ENCODE data around the gene TEKT5.
"Not testable (repeated sequence)": the region's sequence is repeated elsewhere in the genome, so short reads cannot be mapped to it uniquely, and the experiment has no call there.

Gene TEKT5

GRCh38 chr16:10694830-10695229 is at the start of gene TEKT5:
TEKT5 (minus strand) TSS chr16:10694930; CDS start chr16:10694873, 57 bp downstream.
- no peak for DNase-seq (ENCODE audit: low read depth)

DNA sequence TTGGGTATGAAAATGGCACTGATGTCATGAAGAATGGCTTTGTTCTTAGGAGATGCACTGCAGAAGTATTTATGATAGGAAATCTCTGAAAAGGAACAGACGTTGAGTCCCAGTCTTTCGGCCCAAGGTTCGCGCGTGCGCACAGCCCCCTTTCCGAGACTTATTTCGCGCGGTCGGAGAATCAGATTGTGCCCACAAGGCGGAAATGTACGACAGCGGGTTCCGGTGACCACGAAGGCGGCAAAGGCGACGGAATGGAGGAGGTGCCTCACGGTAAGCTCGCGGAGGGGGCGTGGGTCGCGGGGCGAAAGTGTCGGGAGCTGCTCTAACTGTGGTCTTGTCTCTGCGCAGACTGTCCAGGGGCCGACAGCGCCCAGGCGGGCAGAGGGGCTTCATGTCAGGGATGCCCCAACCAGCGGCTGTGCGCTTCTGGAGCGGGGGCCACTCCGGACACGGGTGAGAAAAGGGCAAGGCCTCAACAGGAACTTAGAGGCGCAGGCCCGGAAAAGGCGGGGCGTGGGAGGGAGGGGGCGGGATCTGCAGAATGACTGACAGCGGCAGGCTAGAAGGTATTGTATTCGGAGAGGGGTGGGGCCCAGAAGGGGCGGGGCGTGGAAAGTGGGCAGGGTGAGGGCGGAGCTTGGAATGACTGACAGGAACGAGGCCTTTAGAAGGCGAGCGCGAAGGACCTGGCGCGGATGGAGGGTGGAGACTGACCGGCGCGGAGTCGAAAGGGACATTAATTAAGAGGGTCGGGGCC is 49.1 kb upstream of the TEKT5 start, which contains the start of gene NUBP1:
TSS of gene NUBP1 (plus strand) at position 233 of the 760 bp plus-strand sequence. CDS start at position 255, 22 bp downstream.
- DNase-seq (ENCODE audit: low read depth), result peak; percentile 99

GRCh38 chr16:10743227-10743609 is 48.5 kb upstream of the TEKT5 start:
- no peak for DNase-seq (ENCODE audit: low read depth)

GRCh38 chr16:10741844-10742243 is 47.1 kb upstream of the TEKT5 start:
- DNase-seq (ENCODE audit: low read depth), result no peak

- DNase-seq (ENCODE audit: low read depth), result not testable (repeated sequence)
Observed at GRCh38 chr16:10741249-10741648, 46.5 kb upstream of the TEKT5 start.

DNA sequence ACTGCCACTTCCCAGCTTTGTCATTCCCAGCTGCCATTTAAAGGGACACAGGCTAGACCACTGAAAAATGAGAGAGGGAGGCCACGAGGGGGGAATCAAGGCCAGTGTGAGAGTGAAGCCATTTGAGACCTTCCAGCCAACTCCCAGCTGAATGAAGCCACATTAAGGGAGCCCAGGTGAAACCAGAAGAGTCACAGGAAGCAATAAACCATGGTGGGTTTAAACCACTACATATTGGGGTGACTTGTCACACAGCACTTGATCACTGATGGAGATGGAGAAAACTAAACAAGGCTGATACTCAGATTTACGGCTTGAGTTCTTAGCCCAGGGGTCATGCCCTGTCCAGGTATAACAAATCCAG is 46.1 kb upstream of the TEKT5 start:
- DNase-seq (ENCODE audit: low read depth), result no peak

- DNase-seq (ENCODE audit: low read depth), result no peak
Observed at GRCh38 chr16:10740000-10740844, 45.5 kb upstream of the TEKT5 start.

- DNase-seq (ENCODE audit: low read depth), result peak; percentile 44
Observed at GRCh38 chr16:10738231-10739077, 43.7 kb upstream of the TEKT5 start.

DNA sequence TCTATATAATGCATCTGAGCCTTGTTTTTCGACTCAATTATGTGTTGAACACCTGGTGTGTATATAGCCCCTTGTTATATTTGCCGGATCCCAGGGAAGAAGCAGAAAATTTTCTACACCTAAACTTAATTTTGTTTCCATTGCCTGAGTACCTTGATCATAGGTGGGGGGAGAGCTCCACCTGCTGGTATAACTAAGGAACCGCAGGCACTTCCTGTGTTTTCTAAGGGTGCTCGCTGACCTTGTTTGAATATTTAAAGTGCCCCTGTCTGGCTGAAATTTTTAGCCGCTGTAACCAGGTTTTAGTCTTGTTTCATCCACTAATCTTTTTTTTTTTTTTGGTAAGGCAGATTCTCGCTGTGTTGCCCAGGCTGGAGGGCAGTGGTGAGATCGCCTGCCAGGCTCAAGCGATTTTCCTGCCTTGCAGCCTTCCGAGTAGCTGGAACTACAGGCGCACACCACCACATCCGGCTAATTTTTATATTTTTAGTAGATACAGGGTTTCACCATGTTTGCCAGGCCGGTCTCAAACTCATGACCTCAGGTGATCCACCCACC is 42.4 kb upstream of the TEKT5 start:
- peak; percentile 52 for DNase-seq (ENCODE audit: low read depth)

DNA sequence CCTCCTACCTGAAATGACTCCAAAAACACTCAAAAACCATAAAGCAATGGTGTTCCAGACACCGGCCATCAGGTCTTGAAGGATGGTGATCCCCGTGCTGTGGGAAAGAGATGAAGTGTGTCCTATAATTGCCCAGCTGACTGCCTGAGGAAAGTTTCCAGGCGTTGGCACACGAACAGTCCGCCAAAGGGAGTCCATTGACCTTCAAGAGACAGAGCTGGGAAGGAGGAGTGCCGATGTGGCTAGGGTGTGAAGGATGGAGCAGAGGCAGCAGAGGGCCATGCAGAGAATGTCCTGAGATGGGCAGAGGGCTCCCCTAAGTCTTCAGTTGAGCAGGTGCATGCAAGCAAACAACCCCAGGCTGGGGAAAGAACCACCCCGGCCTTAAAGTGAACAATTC is 37.1 kb upstream of the TEKT5 start:
- DNase-seq (ENCODE audit: low read depth), result no peak

DNA sequence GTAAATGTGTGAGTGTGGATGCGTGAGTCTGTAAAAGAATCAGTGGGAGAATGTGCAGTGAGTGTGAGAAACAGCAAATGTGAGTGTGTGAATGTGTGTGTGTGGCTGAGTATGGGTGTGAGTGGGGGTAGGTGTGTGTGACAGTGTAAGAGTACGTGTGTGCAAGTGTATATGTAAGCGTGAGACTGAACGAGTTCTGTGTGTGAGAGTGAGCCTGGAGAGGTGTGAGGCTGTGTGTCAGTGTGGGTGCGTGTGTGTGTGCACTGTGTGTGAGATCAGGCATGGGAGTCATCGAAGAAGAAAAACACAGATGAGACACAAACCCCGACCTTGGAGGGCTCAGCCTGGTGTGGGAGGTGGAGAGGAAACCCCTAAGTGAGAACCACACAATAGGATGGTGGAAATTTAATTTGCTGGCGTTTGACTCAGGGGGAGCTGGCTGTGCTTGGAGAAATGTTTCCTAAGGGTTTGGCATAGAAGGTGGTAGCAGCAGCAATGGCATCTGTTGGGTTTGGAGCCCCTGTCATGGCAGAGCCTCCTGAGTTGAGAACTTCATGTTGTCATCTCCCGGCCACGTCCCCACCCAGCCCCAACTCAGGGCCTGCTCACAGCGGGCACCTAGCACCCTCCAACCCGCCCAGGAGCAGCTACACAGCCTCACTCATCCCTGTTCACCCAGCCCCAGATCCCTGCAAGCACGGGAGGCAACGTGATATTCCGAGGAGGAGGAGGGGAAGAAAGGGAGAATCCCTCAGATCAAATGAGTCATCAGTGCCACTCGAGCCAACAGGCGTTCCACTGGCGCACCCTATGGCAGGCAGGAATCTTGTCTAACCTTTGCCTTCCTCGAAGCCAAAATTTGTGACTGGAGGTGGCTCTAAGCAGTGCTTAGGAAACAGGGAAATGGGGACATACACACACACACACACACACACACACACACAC is 34.6 kb upstream of the TEKT5 start:
- DNase-seq (ENCODE audit: low read depth), result no peak

GRCh38 chr16:10728003-10728887 is 33.5 kb upstream of the TEKT5 start:
- no peak for DNase-seq (ENCODE audit: low read depth)

DNA sequence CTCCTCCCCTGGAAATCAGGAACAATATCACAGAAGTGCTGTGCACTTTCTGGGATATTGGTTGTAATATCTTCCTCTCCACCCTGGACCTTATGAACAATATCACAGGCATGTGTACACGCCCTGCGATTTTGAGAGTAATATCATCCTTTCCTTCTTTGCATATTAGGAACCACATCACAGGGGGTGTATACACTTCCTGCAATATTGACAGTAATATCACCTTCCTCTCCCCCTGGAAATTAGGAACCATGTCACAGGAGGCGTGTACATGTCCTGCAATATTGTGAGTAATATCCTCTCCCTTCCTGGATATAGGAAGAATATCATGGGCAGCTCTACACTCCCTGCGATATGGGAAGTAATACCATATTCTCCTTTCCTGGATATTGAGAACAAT is 14.2 kb upstream of the TEKT5 start:
- DNase-seq (ENCODE audit: low read depth), result no peak

DNA sequence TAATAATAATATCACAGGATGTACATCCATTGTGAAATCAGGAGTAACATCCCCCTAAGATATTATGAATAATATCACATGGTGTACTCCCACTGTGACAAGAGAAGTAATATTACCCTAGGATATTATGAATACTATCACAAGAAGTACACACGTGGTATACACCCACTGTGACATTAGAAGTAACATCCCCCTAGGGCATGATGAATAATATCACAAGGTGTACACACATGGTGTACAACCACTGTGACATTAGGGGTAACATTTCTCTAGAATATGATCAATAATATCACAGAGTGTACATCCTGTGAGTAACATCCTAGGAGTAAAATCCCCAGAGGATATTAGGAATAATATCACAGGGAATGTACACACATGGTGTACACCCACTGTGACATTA is 5.0 kb upstream of the TEKT5 start:
- DNase-seq (ENCODE audit: low read depth), result no peak

DNA sequence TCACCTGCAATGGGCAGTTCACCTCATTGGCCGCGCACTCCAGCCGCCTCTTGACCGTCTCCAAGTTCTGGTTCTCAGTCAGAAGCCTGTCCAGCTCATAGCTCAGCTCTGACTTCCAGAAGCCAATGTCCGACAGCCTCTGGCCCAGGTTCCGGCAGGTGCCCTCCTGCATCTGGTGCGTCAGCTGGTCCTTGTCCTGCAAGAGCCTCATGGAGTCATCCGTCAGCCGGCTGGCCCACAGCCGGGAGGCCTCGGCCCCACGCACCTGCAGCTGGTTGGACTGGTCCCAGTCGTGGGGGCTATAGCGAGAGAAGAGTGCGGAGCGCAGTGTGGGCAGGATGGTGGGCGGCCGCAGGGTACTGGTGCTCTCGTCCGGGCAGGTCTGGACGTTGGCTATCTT is 424 bp downstream of the TEKT5 start:
- no peak for DNase-seq (ENCODE audit: low read depth)

DNA sequence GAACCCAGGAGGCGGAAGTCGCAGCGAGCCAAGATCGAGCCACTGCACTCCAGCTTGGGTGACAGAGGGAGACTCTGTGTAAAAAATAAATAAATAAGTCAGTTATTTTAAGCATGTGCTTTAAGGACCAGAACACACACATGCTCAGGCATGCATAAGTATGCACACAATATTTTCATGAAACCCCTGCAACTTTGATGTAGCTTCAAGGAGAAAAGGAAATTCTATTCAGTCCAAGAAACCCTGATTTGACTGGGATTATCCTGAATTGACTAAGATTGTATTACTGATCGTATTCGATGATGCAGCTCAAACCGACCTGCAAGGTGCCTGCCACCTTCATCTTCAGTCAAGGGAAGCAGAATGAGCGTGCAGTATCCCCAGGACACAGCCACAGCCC is 841 bp downstream of the TEKT5 start:
- DNase-seq (ENCODE audit: low read depth), result no peak

GRCh38 chr16:10692470-10692869 is 2.3 kb downstream of the TEKT5 start:
- no peak for DNase-seq (ENCODE audit: low read depth)

DNA sequence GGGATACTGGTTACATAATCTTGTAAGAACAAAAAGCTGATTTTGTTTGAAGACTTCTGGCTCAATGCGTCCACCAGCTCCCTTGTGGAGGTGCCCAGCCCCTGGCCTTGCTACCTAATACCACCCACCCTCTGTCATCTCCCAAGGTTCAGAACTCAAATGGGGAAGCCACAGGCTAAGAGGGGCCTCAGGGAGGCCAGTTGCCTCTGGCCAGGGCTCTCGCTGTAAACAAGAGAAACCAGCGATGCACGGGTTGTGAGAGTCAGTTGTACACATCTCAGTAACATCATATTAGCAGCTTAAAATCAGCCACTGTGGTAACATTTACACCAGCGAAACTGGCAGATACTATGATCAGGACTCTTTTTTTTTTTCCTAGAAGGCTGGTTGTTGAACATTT is 6.0 kb downstream of the TEKT5 start:
- DNase-seq (ENCODE audit: low read depth), result no peak

- no peak for DNase-seq (ENCODE audit: low read depth)
Observed at GRCh38 chr16:10688291-10688690, 6.4 kb downstream of the TEKT5 start.

GRCh38 chr16:10685709-10686108 is 9.0 kb downstream of the TEKT5 start:
- no peak for DNase-seq (ENCODE audit: low read depth)

Data from activated T-cell treated with anti-CD3 and anti-CD28 coated beads for 48 hours (primary cell).